GM18907 (cell line): ENCODE data around the gene BRF1.

Experiments
- ATAC-seq: cut with Tn5 transposase; IDR thresholded peaks from one replicate; pipeline ENCODE4 v1.9.1; 2021; ENCODE audit warnings: mild to moderate bottlenecking, moderate library complexity; ENCODE audit not compliant: unreplicated experiment

Gene BRF1

GRCh38 chr14:105212541-105213300 is 88.1 kb downstream of the BRF1 start:
- ATAC-seq = no peak

- ATAC-seq = no peak
Measured at GRCh38 chr14:105211758-105212089, 89.1 kb downstream of the BRF1 start.

GRCh38 chr14:105211086-105211757 is 89.6 kb downstream of the BRF1 start:
- ATAC-seq = no peak

- ATAC-seq = no peak
Measured at GRCh38 chr14:105210266-105211025, 90.4 kb downstream of the BRF1 start.

- ATAC-seq = no peak
Measured at GRCh38 chr14:105209646-105210045, 91.2 kb downstream of the BRF1 start.

- ATAC-seq = no peak
Measured at GRCh38 chr14:105209091-105209490, 91.7 kb downstream of the BRF1 start.

GRCh38 chr14:105208738-105209075 is 92.1 kb downstream of the BRF1 start:
- ATAC-seq = no peak

GRCh38 chr14:105207996-105208737 is 92.6 kb downstream of the BRF1 start:
- ATAC-seq = no peak

GRCh38 chr14:105207460-105207901 is 93.3 kb downstream of the BRF1 start:
- no peak for ATAC-seq

GRCh38 chr14:105206873-105207272 is 93.9 kb downstream of the BRF1 start:
- no peak for ATAC-seq

- ATAC-seq = no peak
Measured at GRCh38 chr14:105205673-105206208, 95.1 kb downstream of the BRF1 start.

GRCh38 chr14:105204931-105205672 is 95.7 kb downstream of the BRF1 start:
- no peak for ATAC-seq

- ATAC-seq = no peak
Measured at GRCh38 chr14:105204206-105204930, 96.4 kb downstream of the BRF1 start.

GRCh38 chr14:105203701-105204100 is 97.1 kb downstream of the BRF1 start:
- ATAC-seq = no peak

- ATAC-seq = no peak
Measured at GRCh38 chr14:105203057-105203531, 97.7 kb downstream of the BRF1 start.

- ATAC-seq = no peak
Measured at GRCh38 chr14:105201925-105202513, 98.8 kb downstream of the BRF1 start.

GRCh38 chr14:105201156-105201924 is 99.5 kb downstream of the BRF1 start:
- no peak for ATAC-seq

- ATAC-seq = no peak
Measured at GRCh38 chr14:105200641-105201040, 100.2 kb downstream of the BRF1 start.
